Hepatocyte (in vitro differentiated cells): ENCODE measurements around the gene RALGPS2.

Source experiments
- EZH2 ChIP-seq: fragments of 200-600 bp; sonication (generic); IDR thresholded peaks from 2 replicates; pipeline ENCODE4 v1.6.1; 2016; ENCODE audit warnings: antibody characterized with exemption, mild to moderate bottlenecking, borderline replicate concordance
- EZH2phosphoT487 ChIP-seq: fragments of 200-600 bp; sonication (generic); IDR thresholded peaks from one replicate; pipeline ENCODE4 v1.6.1; 2018; ENCODE audit warnings: antibody characterized with exemption, mild to moderate bottlenecking, low read depth, moderate library complexity; ENCODE audit not compliant: unreplicated experiment, severe bottlenecking
- TF ChIP-seq, protein P1 (sequence below): fragments of 200-600 bp; sonication (generic); IDR thresholded peaks from 2 replicates; pipeline ENCODE4 v1.5.1; 2016; ENCODE audit warnings: antibody characterized with exemption, mild to moderate bottlenecking; ENCODE audit not compliant: poor library complexity

DNA sequence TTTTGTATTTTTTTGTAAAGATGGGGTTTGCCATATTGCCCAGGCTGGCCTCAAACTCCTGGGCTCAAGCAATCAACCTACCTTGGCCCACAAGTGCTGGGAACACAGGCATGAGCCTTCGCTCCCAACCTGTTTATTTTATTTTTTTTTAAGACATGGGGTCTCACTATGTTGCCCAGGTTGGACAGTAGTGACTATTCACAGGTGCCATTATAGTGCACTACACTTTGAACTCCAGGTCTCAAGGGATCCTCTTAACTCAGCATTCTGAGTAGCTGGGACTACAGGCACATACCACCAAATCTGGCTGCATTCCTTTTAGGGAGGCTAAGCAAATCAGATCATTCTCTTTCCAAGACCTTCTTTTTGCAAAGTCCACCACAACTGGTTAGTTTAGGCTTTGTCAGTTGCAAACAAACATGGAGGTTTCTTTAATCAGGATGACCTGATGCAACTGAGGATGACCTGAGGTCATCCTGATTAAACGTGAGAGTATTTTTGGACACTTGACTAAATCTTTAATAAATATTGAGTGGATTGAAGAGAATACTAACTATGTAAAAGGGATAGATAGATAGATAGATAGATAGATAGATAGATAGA, 30.0 kb upstream of the RALGPS2 start:
- TF ChIP-seq EZH2 (no peak), EZH2phosphoT487 (no peak)
- TF ChIP-seq, protein P1, sequence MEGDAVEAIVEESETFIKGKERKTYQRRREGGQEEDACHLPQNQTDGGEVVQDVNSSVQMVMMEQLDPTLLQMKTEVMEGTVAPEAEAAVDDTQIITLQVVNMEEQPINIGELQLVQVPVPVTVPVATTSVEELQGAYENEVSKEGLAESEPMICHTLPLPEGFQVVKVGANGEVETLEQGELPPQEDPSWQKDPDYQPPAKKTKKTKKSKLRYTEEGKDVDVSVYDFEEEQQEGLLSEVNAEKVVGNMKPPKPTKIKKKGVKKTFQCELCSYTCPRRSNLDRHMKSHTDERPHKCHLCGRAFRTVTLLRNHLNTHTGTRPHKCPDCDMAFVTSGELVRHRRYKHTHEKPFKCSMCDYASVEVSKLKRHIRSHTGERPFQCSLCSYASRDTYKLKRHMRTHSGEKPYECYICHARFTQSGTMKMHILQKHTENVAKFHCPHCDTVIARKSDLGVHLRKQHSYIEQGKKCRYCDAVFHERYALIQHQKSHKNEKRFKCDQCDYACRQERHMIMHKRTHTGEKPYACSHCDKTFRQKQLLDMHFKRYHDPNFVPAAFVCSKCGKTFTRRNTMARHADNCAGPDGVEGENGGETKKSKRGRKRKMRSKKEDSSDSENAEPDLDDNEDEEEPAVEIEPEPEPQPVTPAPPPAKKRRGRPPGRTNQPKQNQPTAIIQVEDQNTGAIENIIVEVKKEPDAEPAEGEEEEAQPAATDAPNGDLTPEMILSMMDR, result no peak
